Urinary bladder (tissue), 2 donors: ENCODE results near the gene DLL3. TPM values are rescaled to one million over a fixed set of nuclear protein-coding genes. Genes with fewer than 3 reads are reported as not detected.

Source experiments
- polyA plus RNA-seq: library from polyadenylated mRNA; stranded (reverse); fragments of 200-250 nt; gene quantifications from one replicate; pipeline ENCODE4 v1.2.3, GENCODE V29; 2013
- total RNA-seq: library from RNA; depleted of rRNA; stranded (reverse); fragments of >200 nt; gene quantifications from one replicate; pipeline ENCODE4 v1.2.3, GENCODE V29; 2014
- donor health status: healthy.

DLL3 gene
- total and polyA plus RNA-seq, 2 donors, result not detected

Other genes with a start within 250 kb of the DLL3 start
- not detected for gene IFNL2, start 230.6 kb upstream of the DLL3 start, total RNA-seq
- not detected for gene IFNL2, start 230.6 kb upstream of the DLL3 start, polyA plus RNA-seq
- gene IFNL1, start 202.5 kb upstream of the DLL3 start, total RNA-seq, result not detected
- not detected for gene IFNL1, start 202.5 kb upstream of the DLL3 start, polyA plus RNA-seq
- 0.48 TPM for gene LRFN1, start 178.1 kb upstream of the DLL3 start, total RNA-seq
- gene LRFN1, start 178.1 kb upstream of the DLL3 start, polyA plus RNA-seq, result 1.7 TPM
- 12.3 TPM for gene GMFG, start 162.9 kb upstream of the DLL3 start, total RNA-seq
- 34.3 TPM for gene GMFG, start 162.9 kb upstream of the DLL3 start, polyA plus RNA-seq
- gene SAMD4B, start 156.5 kb upstream of the DLL3 start, total RNA-seq, result 37.3 TPM
- 118 TPM for gene SAMD4B, start 156.5 kb upstream of the DLL3 start, polyA plus RNA-seq
- gene PAF1, start 107.8 kb upstream of the DLL3 start, total RNA-seq, result 11.7 TPM
- gene PAF1, start 107.8 kb upstream of the DLL3 start, polyA plus RNA-seq, result 52.8 TPM
- gene MED29, start 107.6 kb upstream of the DLL3 start, total RNA-seq, result 14.8 TPM
- gene MED29, start 107.6 kb upstream of the DLL3 start, polyA plus RNA-seq, result 50.0 TPM
- 13.0 TPM for gene ZFP36, start 92.1 kb upstream of the DLL3 start, total RNA-seq
- gene ZFP36, start 92.1 kb upstream of the DLL3 start, polyA plus RNA-seq, result 759 TPM
- gene PLEKHG2, start 86.3 kb upstream of the DLL3 start, total RNA-seq, result 28.9 TPM
- gene PLEKHG2, start 86.3 kb upstream of the DLL3 start, polyA plus RNA-seq, result 30.5 TPM
- gene RPS16, start 63.0 kb upstream of the DLL3 start, total RNA-seq, result 27.7 TPM
- 3,259 TPM for gene RPS16, start 63.0 kb upstream of the DLL3 start, polyA plus RNA-seq
- 24.8 TPM for gene SUPT5H, start 53.4 kb upstream of the DLL3 start, total RNA-seq
- gene SUPT5H, start 53.4 kb upstream of the DLL3 start, polyA plus RNA-seq, result 85.8 TPM
- gene TIMM50, start 18.1 kb upstream of the DLL3 start, total RNA-seq, result 24.0 TPM
- 52.1 TPM for gene TIMM50, start 18.1 kb upstream of the DLL3 start, polyA plus RNA-seq
- 0.37 TPM for gene SELENOV, start 16.2 kb downstream of the DLL3 start, total RNA-seq
- not detected for gene SELENOV, start 16.2 kb downstream of the DLL3 start, polyA plus RNA-seq
- 5.3 TPM for gene EID2B, start 33.9 kb downstream of the DLL3 start, total RNA-seq
- 6.9 TPM for gene EID2B, start 33.9 kb downstream of the DLL3 start, polyA plus RNA-seq
- 10.9 TPM for gene EID2, start 41.2 kb downstream of the DLL3 start, total RNA-seq
- 13.8 TPM for gene EID2, start 41.2 kb downstream of the DLL3 start, polyA plus RNA-seq
- gene LGALS13, start 103.6 kb downstream of the DLL3 start, total RNA-seq, result not detected
- gene LGALS13, start 103.6 kb downstream of the DLL3 start, polyA plus RNA-seq, result not detected
- gene LGALS16, start 157.0 kb downstream of the DLL3 start, total RNA-seq, result not detected
- gene LGALS16, start 157.0 kb downstream of the DLL3 start, polyA plus RNA-seq, result not detected
- gene LGALS14, start 205.5 kb downstream of the DLL3 start, total RNA-seq, result not detected
- gene LGALS14, start 205.5 kb downstream of the DLL3 start, polyA plus RNA-seq, result not detected
- gene CLC, start 239.1 kb downstream of the DLL3 start, total RNA-seq, result 0.90 TPM
- gene CLC, start 239.1 kb downstream of the DLL3 start, polyA plus RNA-seq, result not detected